ENCODE data around the gene PRUNE2. TPM values are rescaled to one million over a fixed set of nuclear protein-coding genes. Genes with fewer than 3 reads are reported as not detected.

PRUNE2 gene
- total and polyA plus RNA-seq, 5 experiments from 2014 or later: not detected

GRCh38 chr9:76846297-76846696 is 59.6 kb downstream of the PRUNE2 start:
- DNase-seq (no peak), ATAC-seq (no peak)
- no peak overlapping the region for H3K27ac Mint-ChIP-seq
- peaks cover 0 to 2% (median 0%) of the 10 kb centered on the region in 3 donors for H3K36me3 Mint-ChIP-seq
- H3K4me3 Mint-ChIP-seq: no peak overlapping the region
- peaks cover 0 to 2% (median 0%) of the 10 kb centered on the region in 9 donors for H3K9me3 Mint-ChIP-seq
- POLR2A ChIA-PET: no interaction called here
- peaks cover 0 to 9% (median 3%) of the 10 kb centered on the region in 5 donors for H3K27me3 Mint-ChIP-seq
- H3K4me1 Mint-ChIP-seq: no peaks in the 10 kb centered on the region

GRCh38 chr9:76845254-76845653 is 60.7 kb downstream of the PRUNE2 start:
- Mint-ChIP-seq H3K27me3 (peaks cover 0 to 9% (median 3%) of the 10 kb centered on the region in 5 donors), H3K4me3 (no peak overlapping the region), H3K9me3 (peaks cover 0 to 2% (median 0%) of the 10 kb centered on the region in 9 donors), H3K4me1 (no peaks in the 10 kb centered on the region), H3K27ac (no peak overlapping the region), H3K36me3 (peaks cover 0 to 2% (median 0%) of the 10 kb centered on the region in 3 donors)
- POLR2A ChIA-PET: no interaction called here
- DNase-seq: no peak
- no peak for ATAC-seq

GRCh38 chr9:76835571-76836283 is 70.2 kb downstream of the PRUNE2 start:
- H3K4me1 Mint-ChIP-seq: no peaks in the 10 kb centered on the region
- H3K27ac Mint-ChIP-seq: no peak overlapping the region
- no peaks in the 10 kb centered on the region for H3K36me3 Mint-ChIP-seq
- POLR2A ChIA-PET: no interaction called here
- no peak for DNase-seq
- ATAC-seq: no peak
- no peak overlapping the region for H3K4me3 Mint-ChIP-seq
- H3K27me3 Mint-ChIP-seq: peaks cover 0 to 16% (median 3%) of the 10 kb centered on the region in 5 donors
- peaks cover 0 to 2% (median 0%) of the 10 kb centered on the region in 9 donors for H3K9me3 Mint-ChIP-seq

GRCh38 chr9:76828447-76828846 is 77.5 kb downstream of the PRUNE2 start:
- POLR2A ChIA-PET: no interaction called here
- H3K36me3 Mint-ChIP-seq: peaks cover 0 to 5% (median 3%) of the 10 kb centered on the region in 3 donors
- ATAC-seq: no peak

GRCh38 chr9:76827296-76828080 is 78.4 kb downstream of the PRUNE2 start:
- no peak for DNase-seq
- H3K27me3 Mint-ChIP-seq: peaks cover 6 to 23% (median 13%) of the 10 kb centered on the region in 5 donors
- peaks cover 0 to 5% (median 3%) of the 10 kb centered on the region in 3 donors for H3K36me3 Mint-ChIP-seq
- no peak overlapping the region for H3K4me3 Mint-ChIP-seq
- POLR2A ChIA-PET: no interaction called here
- H3K27ac Mint-ChIP-seq: no peak overlapping the region
- peaks cover 0 to 9% (median 3%) of the 10 kb centered on the region in 9 donors for H3K9me3 Mint-ChIP-seq
- no peak for ATAC-seq
- H3K4me1 Mint-ChIP-seq: no peaks in the 10 kb centered on the region

More at GRCh38 chr9:76828447-76828846, 77.5 kb downstream of the PRUNE2 start:
- H3K4me3 Mint-ChIP-seq: no peak overlapping the region
- H3K4me1 Mint-ChIP-seq: no peaks in the 10 kb centered on the region
- DNase-seq: no peak
- H3K9me3 Mint-ChIP-seq: peaks cover 0 to 9% (median 3%) of the 10 kb centered on the region in 9 donors
- no peak overlapping the region for H3K27ac Mint-ChIP-seq
- peaks cover 6 to 23% (median 13%) of the 10 kb centered on the region in 5 donors for H3K27me3 Mint-ChIP-seq

GRCh38 chr9:76820431-76820830 is 85.5 kb downstream of the PRUNE2 start:
- Mint-ChIP-seq H3K27me3 (peaks cover 5 to 11% (median 9%) of the 10 kb centered on the region in 5 donors), H3K9me3 (peaks cover 0 to 2% (median 0%) of the 10 kb centered on the region in 9 donors), H3K4me1 (no peaks in the 10 kb centered on the region), H3K27ac (no peak overlapping the region), H3K36me3 (no peaks in the 10 kb centered on the region), H3K4me3 (no peak overlapping the region)
- POLR2A ChIA-PET: no interaction called here
- DNase-seq: no peak
- no peak for ATAC-seq

- H3K27ac Mint-ChIP-seq: no peak overlapping the region
Observed at GRCh38 chr9:76818271-76818670, 87.6 kb downstream of the PRUNE2 start.

GRCh38 chr9:76817489-76817888 is 88.4 kb downstream of the PRUNE2 start:
- ATAC-seq (no peak), DNase-seq (no peak)
- no peaks in the 10 kb centered on the region for H3K4me1 Mint-ChIP-seq
- POLR2A ChIA-PET: no interaction called here
- no peaks in the 10 kb centered on the region for H3K36me3 Mint-ChIP-seq
- no peak overlapping the region for H3K27ac Mint-ChIP-seq
- peaks cover 0 to 2% (median 0%) of the 10 kb centered on the region in 9 donors for H3K9me3 Mint-ChIP-seq
- peaks cover 8 to 25% (median 18%) of the 10 kb centered on the region in 5 donors for H3K27me3 Mint-ChIP-seq
- no peak overlapping the region for H3K4me3 Mint-ChIP-seq

More at GRCh38 chr9:76818271-76818670, 87.6 kb downstream of the PRUNE2 start:
- H3K27me3 Mint-ChIP-seq: peaks cover 5 to 25% (median 17%) of the 10 kb centered on the region in 5 donors
- DNase-seq (no peak), ATAC-seq (no peak)
- peaks cover 0 to 2% (median 0%) of the 10 kb centered on the region in 9 donors for H3K9me3 Mint-ChIP-seq
- no peak overlapping the region for H3K4me3 Mint-ChIP-seq
- no peaks in the 10 kb centered on the region for H3K36me3 Mint-ChIP-seq
- no peaks in the 10 kb centered on the region for H3K4me1 Mint-ChIP-seq
- POLR2A ChIA-PET: no interaction called here

GRCh38 chr9:76812591-76812990 is 93.3 kb downstream of the PRUNE2 start:
- Mint-ChIP-seq H3K4me3 (no peak overlapping the region), H3K27ac (no peak overlapping the region), H3K27me3 (peaks cover 21 to 29% (median 26%) of the 10 kb centered on the region in 5 donors), H3K36me3 (no peaks in the 10 kb centered on the region), H3K9me3 (peaks cover 0 to 2% (median 0%) of the 10 kb centered on the region in 9 donors), H3K4me1 (peaks cover 0 to 2% (median 0%) of the 10 kb centered on the region in 4 donors)
- POLR2A ChIA-PET: no interaction called here
- DNase-seq (no peak), ATAC-seq (no peak)

GRCh38 chr9:76810377-76810957 is 95.4 kb downstream of the PRUNE2 start:
- Mint-ChIP-seq H3K36me3 (no peaks in the 10 kb centered on the region), H3K4me1 (peaks cover 0 to 2% (median 0%) of the 10 kb centered on the region in 4 donors), H3K9me3 (peaks cover 0 to 2% (median 0%) of the 10 kb centered on the region in 9 donors), H3K27ac (no peak overlapping the region), H3K4me3 (no peak overlapping the region), H3K27me3 (peaks cover 19 to 29% (median 24%) of the 10 kb centered on the region in 5 donors)
- ATAC-seq: no peak
- peak in 1 of 10 donors; percentile 2 for DNase-seq
- POLR2A ChIA-PET: no interaction called here

GRCh38 chr9:76808636-76809035 is 97.3 kb downstream of the PRUNE2 start:
- Mint-ChIP-seq H3K36me3 (no peaks in the 10 kb centered on the region), H3K27ac (no peak overlapping the region), H3K27me3 (peaks cover 14 to 20% (median 16%) of the 10 kb centered on the region in 5 donors), H3K4me3 (no peak overlapping the region), H3K9me3 (peaks cover 0 to 2% (median 0%) of the 10 kb centered on the region in 9 donors), H3K4me1 (peaks cover 0 to 2% (median 0%) of the 10 kb centered on the region in 4 donors)
- POLR2A ChIA-PET: no interaction called here
- DNase-seq (no peak), ATAC-seq (no peak)

GRCh38 chr9:76803762-76804161 is 102.2 kb downstream of the PRUNE2 start:
- peaks cover 0 to 2% (median 0%) of the 10 kb centered on the region in 9 donors for H3K9me3 Mint-ChIP-seq
- H3K4me3 Mint-ChIP-seq: no peak overlapping the region
- POLR2A ChIA-PET: no interaction called here
- H3K4me1 Mint-ChIP-seq: peaks cover 0 to 2% (median 0%) of the 10 kb centered on the region in 4 donors
- peaks cover 6 to 12% (median 9%) of the 10 kb centered on the region in 5 donors for H3K27me3 Mint-ChIP-seq
- H3K27ac Mint-ChIP-seq: no peak overlapping the region
- no peaks in the 10 kb centered on the region for H3K36me3 Mint-ChIP-seq
- DNase-seq (no peak), ATAC-seq (no peak)

Data from naive thymus-derived CD8-positive, alpha-beta T cell (primary cell).